HG03342 (cell line): ENCODE results near the gene DMRT1.

Experiments
- ATAC-seq: cut with Tn5 transposase; IDR thresholded peaks from one replicate; pipeline ENCODE4 v1.9.1; 2021; ENCODE audit warnings: mild to moderate bottlenecking, moderate library complexity; ENCODE audit not compliant: unreplicated experiment

The DMRT1 gene

DNA sequence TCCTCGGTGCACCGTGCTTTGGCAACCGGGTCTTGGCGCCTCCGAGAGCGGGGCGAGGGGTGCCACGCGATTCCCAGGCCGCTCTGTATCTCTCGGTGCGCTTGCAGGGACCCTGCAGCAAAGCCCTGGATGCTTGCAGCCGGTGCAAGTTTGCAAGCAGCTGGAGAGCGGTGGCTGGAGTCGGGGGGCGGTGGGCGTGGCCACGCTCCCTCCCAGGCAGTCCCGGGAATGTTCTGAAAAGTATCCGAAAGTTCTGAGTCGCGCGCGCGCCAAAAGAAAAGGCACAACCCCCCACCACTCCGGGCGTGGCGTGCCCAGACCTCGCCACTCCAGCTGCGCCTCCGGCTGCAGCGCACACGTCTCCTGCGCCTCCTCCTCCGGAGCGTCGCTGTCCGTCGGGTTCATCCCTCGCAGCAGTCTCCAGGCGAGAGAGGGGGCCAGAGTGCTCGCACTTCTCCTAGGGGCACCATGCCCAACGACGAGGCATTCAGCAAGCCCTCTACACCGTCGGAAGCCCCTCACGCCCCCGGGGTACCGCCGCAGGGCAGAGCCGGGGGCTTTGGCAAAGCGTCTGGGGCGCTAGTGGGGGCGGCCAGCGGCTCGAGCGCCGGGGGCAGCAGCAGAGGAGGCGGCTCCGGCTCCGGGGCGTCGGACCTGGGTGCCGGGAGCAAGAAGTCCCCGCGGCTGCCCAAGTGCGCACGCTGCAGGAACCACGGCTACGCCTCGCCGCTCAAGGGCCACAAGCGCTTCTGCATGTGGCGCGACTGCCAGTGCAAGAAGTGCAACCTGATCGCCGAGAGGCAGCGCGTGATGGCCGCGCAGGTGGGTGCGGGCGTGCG, at the start of gene DMRT1:
TSS of gene DMRT1 (plus strand) at position 327 of the 839 bp plus-strand sequence. CDS start at position 469, 142 bp downstream.
- ATAC-seq: no peak

DNA sequence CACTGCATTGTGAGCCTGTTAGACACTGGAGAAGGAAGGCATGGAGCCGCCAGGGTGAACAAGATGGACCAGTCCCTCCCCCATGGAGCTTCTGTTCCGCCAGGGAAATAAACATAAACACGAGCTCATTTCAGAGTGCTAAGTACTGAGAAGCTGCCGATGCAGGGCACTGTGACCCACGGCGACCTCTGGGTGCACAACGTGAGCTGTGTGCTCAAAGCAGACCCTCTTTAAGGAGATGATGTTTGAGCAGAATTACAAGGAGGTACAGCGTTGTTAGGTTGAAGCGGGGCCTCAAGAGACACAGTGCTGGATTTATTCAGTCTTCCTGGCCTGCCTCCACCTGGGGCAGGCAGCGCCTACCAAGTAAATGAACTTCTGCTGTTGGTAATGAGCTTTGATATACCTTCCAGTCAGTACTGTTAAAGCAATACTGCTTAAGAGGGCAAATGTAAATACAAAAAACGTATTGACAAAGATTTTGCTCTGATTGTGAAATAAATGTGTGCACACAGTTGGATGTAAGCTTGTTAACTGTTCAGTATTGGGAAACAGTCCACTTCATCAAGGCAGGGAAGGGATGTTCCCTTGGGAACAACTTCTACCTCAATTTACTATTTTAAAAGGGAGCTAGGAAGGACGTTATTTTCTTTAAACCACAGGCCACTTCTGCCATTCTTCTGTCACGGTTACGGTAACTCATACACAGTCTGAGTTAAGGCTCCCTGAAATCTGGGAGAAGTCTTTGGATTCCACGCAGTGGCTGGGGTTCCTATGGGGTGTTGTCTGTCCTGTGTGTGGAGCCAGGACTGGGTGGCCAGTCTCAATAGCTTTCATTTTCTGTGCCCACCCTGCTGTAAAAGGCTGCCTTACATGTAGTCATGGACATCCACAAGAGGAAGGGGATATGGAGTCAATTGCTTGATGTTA, 48.9 kb upstream of the DMRT1 start:
- no peak for ATAC-seq

DNA sequence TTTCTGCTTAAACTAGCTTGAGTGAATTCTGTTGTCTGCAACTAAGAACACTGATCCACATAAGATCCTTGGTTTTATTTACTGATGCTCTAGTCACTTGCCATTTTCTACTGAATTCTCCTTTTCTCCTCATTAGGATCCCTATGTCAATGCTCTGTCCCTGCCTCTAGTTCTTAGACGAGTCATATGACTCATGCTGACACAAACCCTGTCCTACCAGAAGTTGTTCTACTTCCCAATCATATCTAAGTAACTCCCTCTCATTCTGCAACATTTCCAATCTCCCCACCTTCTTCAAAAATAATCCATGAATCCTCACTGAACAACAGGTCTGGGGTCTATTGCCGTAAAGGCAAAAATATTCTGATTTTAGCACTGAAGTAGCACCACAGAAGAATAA, 47.1 kb upstream of the DMRT1 start:
- ATAC-seq: no peak

- no peak for ATAC-seq
These were observed 45.6 kb upstream of the DMRT1 start for GRCh38 chr9:795869-796268.

DNA sequence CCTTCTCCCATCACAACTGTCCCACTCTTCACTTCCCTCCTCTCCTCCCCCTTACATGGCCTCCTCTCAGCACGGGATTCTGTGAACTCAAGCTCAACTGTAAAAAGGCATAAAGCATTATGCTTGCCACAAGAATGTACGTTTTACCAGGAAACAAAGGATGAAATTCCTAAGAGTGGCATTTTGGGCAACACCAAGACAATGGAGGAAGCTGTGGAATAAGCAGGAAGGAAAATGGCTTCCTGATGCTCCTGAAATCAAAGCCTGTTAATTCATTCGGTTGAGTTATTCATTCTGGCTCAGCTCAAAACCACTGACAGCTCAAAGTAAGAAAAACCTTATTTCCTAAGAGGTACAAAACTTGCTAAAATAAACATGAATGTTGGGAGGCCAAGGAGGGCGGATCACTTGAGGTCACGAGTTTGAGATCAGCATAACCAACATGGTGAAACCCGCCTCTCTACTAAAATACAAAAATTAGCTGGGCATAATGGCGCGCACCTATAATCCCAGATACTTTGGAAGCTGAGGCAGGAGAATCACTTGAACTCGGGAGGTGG, 40.8 kb upstream of the DMRT1 start:
- no peak for ATAC-seq

GRCh38 chr9:801399-802071, 40.0 kb upstream of the DMRT1 start:
- no peak for ATAC-seq

DNA sequence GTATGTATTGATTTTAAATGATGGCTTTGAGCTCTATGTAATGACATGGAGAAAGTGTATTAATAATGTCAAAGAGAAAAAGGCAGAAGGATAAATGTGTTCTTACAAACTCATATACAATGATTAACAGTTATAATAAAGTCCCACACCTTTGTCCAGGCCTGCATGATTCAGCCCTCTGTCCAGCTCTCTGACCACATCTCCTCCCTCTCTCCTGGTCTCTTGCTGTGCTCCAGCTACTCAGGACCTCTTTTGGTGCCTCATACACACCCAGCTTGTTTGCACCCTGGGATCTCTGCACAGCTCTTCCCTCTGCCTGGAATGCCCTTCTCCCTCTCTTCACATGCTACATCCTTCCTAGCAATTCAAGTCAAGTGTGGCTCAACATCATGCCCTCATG, 37.5 kb upstream of the DMRT1 start:
- no peak for ATAC-seq

DNA sequence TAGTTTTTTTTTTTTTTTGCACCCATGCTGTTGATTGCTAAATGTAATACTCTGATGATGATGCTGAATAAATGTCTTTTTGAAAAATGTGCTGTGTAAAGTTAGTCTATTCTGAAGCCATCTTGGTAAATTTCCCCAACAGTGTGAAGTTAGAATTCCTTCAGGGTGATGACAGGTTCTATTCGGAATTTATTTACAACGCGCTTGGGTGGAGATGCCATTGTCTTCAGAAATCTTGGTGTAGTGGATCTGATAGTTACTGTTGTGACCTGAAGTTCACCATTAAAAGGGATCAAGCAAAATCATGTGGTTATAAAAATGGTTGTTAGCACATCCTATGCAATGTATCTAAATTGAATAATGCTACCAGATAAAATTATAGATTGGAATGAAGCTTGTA, 36.3 kb upstream of the DMRT1 start:
- no peak for ATAC-seq

GRCh38 chr9:806285-807156, 35.0 kb upstream of the DMRT1 start:
- ATAC-seq: no peak

DNA sequence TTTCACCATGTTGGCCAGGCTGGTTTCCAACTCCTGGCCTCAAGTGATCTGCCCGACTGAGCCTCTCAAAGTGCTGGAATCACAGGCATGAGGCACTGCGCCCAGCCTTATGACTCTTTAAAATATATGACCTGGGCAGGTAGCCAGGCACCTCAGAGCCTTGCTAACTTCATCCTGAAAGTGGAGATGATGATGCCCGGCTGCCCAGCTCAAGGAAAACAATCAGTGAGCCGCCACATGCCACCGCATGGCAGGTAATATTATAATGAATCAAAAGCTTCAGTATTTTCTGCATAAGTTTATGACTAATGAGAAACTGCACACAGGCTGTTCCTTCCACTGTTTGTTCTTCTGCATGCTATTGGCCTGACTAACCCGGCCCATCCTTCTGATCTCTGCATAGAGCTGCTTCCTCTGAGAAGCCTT, 30.4 kb upstream of the DMRT1 start:
- no peak for ATAC-seq

DNA sequence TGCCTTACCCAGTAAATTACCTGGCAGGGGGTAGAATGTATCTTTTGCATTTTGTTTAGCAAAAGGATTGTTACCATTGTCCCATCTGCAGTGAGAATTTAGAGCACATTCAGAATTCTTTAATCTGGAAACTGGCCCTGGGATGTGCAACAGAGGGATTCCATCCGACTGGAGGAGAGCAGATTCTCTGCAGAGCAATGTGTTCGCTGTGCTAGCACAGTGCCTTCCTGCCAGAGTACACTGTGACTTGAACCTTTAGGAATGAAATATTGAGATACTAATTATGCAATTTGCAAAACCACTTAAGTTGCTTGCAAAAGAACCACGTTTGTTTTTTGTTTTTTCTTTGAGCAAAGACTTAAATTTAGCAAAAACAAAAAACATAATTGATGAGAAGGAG, 22.5 kb upstream of the DMRT1 start:
- ATAC-seq: no peak

- no peak for ATAC-seq
These were observed 14.8 kb upstream of the DMRT1 start for GRCh38 chr9:826500-827280.

GRCh38 chr9:840343-840742, 1.2 kb upstream of the DMRT1 start:
- ATAC-seq: no peak

- ATAC-seq: no peak
These were observed 1.3 kb downstream of the DMRT1 start for GRCh38 chr9:842635-843426.

- no peak for ATAC-seq
These were observed 1.9 kb downstream of the DMRT1 start for GRCh38 chr9:843427-843785.

- ATAC-seq: no peak
These were observed 5.4 kb downstream of the DMRT1 start for GRCh38 chr9:846852-847251.

DNA sequence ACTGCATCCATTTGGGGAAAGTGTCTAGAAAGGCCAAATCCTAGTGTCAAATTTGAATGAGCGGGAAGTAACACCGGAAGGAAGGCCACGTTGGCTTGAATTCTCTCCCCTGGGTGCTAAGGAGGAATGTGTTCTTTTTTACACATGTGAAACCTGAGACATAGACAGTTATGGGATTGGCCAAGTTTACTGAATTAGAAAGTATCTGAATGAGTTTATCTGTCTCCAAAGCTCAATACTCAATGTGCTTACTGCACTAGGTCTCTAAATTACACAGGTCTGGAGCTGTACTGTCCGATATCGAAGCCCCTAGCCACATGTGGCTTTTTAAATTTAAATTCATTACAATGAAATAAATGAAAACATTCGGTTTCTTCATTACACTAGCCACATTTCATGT, 6.0 kb downstream of the DMRT1 start:
- no peak for ATAC-seq

DNA sequence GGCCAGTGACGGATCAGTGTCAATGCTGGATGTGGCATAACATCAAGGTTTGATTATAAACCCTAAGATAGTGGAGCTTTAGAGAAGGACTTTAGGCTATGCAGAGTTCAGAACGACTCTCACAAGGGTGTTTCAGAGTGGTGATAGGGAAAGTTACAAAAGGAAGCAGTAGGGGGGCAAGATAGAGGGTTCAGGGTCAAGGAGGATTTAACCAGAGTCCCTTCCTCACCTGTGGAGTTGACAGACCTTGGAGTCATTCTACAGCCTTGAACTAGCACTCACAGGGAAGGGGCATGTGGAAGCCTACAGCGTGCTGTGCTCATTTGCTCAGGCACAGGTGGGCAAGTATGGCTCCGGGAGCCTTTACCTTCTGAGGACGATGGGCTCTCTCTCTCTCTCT, 7.9 kb downstream of the DMRT1 start:
- no peak for ATAC-seq

DNA sequence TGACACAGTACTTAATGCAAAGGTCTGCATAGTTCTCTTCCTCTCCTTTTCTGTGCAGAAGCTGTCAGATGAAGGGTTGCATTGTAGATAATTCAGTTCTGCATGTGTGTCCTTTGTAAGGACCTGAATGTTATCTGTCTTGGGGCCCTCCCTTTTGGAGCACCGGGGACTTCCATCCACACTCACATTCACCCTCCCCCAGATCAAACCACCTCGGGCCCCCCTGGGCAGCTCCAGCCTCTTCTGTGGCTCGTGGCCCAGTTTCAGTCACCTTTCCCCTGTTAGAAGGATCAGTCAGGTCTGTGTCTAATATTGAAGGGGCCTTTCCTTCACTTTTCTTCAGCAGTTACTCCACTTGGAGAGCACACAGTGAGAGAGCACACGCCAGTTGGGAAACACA, 11.0 kb downstream of the DMRT1 start:
- no peak for ATAC-seq
